HL-60 (cell line): Measurements from ENCODE around the gene NCF4.

ENCODE experiments used
- GABPA ChIP-seq: IDR thresholded peaks from 2 replicates; pipeline ENCODE4 v1.6.1; 2012; ENCODE audit warnings: low read depth
- POLR2AphosphoS5 ChIP-seq: IDR thresholded peaks from 2 replicates; pipeline ENCODE4 v1.6.1; 2012; ENCODE audit warnings: low read depth
- SPI1 ChIP-seq: IDR thresholded peaks from 2 replicates; pipeline ENCODE4 v1.6.1; 2012; ENCODE audit warnings: low read depth, mild to moderate bottlenecking, borderline replicate concordance
- TF ChIP-seq, protein P1 (sequence below): IDR thresholded peaks from one replicate; pipeline ENCODE4 v1.5.1; 2011; ENCODE audit warnings: low read length, control low read depth, inconsistent platforms; ENCODE audit not compliant: insufficient read depth
- TF ChIP-seq, protein P2 (sequence below): IDR thresholded peaks from 2 replicates; pipeline ENCODE4 v1.6.1; 2012; ENCODE audit warnings: low read depth; ENCODE audit not compliant: insufficient replicate concordance

DNA sequence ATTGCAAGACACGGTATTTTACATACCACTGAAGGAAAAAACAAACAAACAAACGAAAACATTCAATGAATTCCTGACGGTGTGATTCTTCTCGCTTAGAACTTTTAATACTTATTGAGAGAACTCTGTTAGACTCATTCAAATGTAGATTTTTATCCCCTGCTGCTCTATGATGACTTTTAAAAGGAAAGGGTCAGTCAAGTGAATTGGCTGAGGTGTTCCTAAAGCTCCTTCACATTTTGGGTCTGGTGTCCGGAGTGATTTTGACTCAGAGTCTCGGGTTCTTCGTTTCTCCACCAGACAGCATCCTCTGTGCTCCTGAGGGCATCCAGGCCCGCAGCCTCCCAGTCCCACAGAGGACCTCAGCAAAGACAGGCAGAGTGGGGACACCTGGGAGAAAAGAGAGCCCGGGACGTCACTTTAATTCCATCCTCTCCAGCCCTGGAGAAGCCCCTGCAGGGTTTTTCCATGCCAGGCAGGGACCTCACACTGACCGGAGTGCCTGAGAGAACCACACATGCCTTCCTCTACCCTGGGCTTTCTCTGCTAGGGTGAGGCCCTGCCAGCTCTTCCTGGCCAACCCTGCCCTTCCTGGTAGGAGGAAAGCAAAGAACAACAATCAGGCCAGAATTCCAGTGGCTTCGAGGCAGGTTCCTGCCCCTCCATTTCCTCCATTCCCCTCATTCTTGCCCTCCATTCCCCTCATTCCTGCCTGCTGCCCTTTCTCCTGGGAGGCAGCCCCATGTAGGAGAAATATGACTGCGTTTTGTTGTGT, 51.3 kb downstream of the NCF4 start:
- TF ChIP-seq POLR2AphosphoS5 (no peak), SPI1 (no peak), GABPA (no peak)
- TF ChIP-seq, protein P1, sequence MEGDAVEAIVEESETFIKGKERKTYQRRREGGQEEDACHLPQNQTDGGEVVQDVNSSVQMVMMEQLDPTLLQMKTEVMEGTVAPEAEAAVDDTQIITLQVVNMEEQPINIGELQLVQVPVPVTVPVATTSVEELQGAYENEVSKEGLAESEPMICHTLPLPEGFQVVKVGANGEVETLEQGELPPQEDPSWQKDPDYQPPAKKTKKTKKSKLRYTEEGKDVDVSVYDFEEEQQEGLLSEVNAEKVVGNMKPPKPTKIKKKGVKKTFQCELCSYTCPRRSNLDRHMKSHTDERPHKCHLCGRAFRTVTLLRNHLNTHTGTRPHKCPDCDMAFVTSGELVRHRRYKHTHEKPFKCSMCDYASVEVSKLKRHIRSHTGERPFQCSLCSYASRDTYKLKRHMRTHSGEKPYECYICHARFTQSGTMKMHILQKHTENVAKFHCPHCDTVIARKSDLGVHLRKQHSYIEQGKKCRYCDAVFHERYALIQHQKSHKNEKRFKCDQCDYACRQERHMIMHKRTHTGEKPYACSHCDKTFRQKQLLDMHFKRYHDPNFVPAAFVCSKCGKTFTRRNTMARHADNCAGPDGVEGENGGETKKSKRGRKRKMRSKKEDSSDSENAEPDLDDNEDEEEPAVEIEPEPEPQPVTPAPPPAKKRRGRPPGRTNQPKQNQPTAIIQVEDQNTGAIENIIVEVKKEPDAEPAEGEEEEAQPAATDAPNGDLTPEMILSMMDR, result no peak
- TF ChIP-seq, protein P2, sequence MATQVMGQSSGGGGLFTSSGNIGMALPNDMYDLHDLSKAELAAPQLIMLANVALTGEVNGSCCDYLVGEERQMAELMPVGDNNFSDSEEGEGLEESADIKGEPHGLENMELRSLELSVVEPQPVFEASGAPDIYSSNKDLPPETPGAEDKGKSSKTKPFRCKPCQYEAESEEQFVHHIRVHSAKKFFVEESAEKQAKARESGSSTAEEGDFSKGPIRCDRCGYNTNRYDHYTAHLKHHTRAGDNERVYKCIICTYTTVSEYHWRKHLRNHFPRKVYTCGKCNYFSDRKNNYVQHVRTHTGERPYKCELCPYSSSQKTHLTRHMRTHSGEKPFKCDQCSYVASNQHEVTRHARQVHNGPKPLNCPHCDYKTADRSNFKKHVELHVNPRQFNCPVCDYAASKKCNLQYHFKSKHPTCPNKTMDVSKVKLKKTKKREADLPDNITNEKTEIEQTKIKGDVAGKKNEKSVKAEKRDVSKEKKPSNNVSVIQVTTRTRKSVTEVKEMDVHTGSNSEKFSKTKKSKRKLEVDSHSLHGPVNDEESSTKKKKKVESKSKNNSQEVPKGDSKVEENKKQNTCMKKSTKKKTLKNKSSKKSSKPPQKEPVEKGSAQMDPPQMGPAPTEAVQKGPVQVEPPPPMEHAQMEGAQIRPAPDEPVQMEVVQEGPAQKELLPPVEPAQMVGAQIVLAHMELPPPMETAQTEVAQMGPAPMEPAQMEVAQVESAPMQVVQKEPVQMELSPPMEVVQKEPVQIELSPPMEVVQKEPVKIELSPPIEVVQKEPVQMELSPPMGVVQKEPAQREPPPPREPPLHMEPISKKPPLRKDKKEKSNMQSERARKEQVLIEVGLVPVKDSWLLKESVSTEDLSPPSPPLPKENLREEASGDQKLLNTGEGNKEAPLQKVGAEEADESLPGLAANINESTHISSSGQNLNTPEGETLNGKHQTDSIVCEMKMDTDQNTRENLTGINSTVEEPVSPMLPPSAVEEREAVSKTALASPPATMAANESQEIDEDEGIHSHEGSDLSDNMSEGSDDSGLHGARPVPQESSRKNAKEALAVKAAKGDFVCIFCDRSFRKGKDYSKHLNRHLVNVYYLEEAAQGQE, result no peak
